Keratinocyte (primary cell): ENCODE measurements around the gene SKOR1. TPM values are rescaled to one million over a fixed set of nuclear protein-coding genes. Genes with fewer than 3 reads are reported as not detected.
A peak's percentile ranks its signal among the peaks of the same experiment; 100 is the strongest.

Source experiments
- DNase-seq: peaks from one replicate; pipeline ENCODE4 v3.0.0-alpha.2; 2011; ENCODE audit warnings: low read depth, missing footprints, low spot score
- FAIRE-seq: peaks from 2 replicates; lab custom pipeline; 2011; peaks lifted over from hg19 to GRCh38; lab: Jason Lieb, UNC
- H2AFZ ChIP-seq: 2 replicates; pipeline ENCODE4 v1.6.0; 2012; ENCODE audit warnings: low read length, control low read depth, inconsistent platforms; ENCODE audit not compliant: control insufficient read depth
- H3K27ac ChIP-seq: 2 replicates; pipeline ENCODE4 v1.5.1; 2011; ENCODE audit warnings: low read length; ENCODE audit not compliant: control insufficient read depth, insufficient read depth
- H3K27me3 ChIP-seq: 3 replicates; pipeline ENCODE4 v1.6.0; 2011; ENCODE audit warnings: low read length; ENCODE audit not compliant: control insufficient read depth, insufficient read depth; ENCODE audit errors: extremely low read depth
- H3K36me3 ChIP-seq, 2 experiments: 2 replicates in 1 of 2; 3 replicates in 1 of 2; pipeline ENCODE4 v1.5.1; 2011; ENCODE audit warnings: low read length in 2 of 2, mild to moderate bottlenecking in 1 of 2; ENCODE audit not compliant: control insufficient read depth in 2 of 2, insufficient read depth in 2 of 2; ENCODE audit errors: extremely low read depth in 1 of 2
- H3K4me1 ChIP-seq: 3 replicates; pipeline ENCODE4 v1.5.1; 2011; ENCODE audit warnings: low read length; ENCODE audit not compliant: control insufficient read depth, insufficient read depth; ENCODE audit errors: extremely low read depth
- H3K4me2 ChIP-seq: 3 replicates; pipeline ENCODE4 v1.6.0; 2011; ENCODE audit warnings: low read depth, low read length; ENCODE audit not compliant: control insufficient read depth, insufficient read depth; ENCODE audit errors: extremely low read depth
- H3K4me3 ChIP-seq, 3 experiments: fragments of 200-600 bp in 1 of 3; sonication (generic) in 1 of 3; 2 replicates in 2 of 3; 3 replicates in 1 of 3; pipeline ENCODE4 v1.5.1; 2011 to 2016; ENCODE audit warnings: low read length in 3 of 3, mild to moderate bottlenecking in 3 of 3, control low read depth in 2 of 3, inconsistent platforms in 1 of 3, low read depth in 1 of 3, mixed read lengths in 1 of 3, mixed run types in 1 of 3, moderate library complexity in 1 of 3; ENCODE audit not compliant: control insufficient read depth in 2 of 3, insufficient read depth in 2 of 3; ENCODE audit errors: extremely low read depth in 1 of 3
- H3K79me2 ChIP-seq: 2 replicates; pipeline ENCODE4 v1.6.0; 2012; ENCODE audit warnings: low read length; ENCODE audit not compliant: control insufficient read depth, insufficient read depth
- H3K9ac ChIP-seq: 3 replicates; pipeline ENCODE4 v1.6.0; 2011; ENCODE audit warnings: low read length; ENCODE audit not compliant: control insufficient read depth, insufficient read depth; ENCODE audit errors: extremely low read depth
- H3K9me1 ChIP-seq: 3 replicates; pipeline ENCODE4 v1.6.0; 2011; ENCODE audit warnings: low read length; ENCODE audit not compliant: control insufficient read depth, insufficient read depth; ENCODE audit errors: extremely low read depth
- H3K9me3 ChIP-seq: 2 replicates; pipeline ENCODE4 v1.5.1; 2012; ENCODE audit warnings: low read depth, low read length; ENCODE audit not compliant: control insufficient read depth
- H4K20me1 ChIP-seq: 3 replicates; pipeline ENCODE4 v1.6.0; 2011; ENCODE audit warnings: low read length; ENCODE audit not compliant: control insufficient read depth, insufficient read depth; ENCODE audit errors: extremely low read depth
- CTCF ChIP-seq, 3 experiments: IDR thresholded peaks in 1 of 3; conservative IDR thresholded peaks in 1 of 3; optimal IDR thresholded peaks in 1 of 3; 2 replicates in 2 of 3; 3 replicates in 1 of 3; pipeline versions ENCODE3 to v1.5.1; 2011; ENCODE audit warnings: low read length in 3 of 3, mild to moderate bottlenecking in 3 of 3, moderate library complexity in 2 of 3, control low read depth in 1 of 3, inconsistent platforms in 1 of 3; ENCODE audit not compliant: insufficient read depth in 2 of 3; ENCODE audit errors: extremely low read depth in 1 of 3
- EZH2 ChIP-seq: IDR thresholded peaks from one replicate; pipeline ENCODE4 v1.6.1; 2012; ENCODE audit warnings: inconsistent platforms, mild to moderate bottlenecking, low read length, moderate library complexity
- dilution Hi-C: fragments of 300-500 bp; cut with MboI; formaldehyde crosslinking; loops from one replicate; pipeline ENCODE4 v1.7.0; 2020; ENCODE audit warnings: low sequenced_read_pairs; ENCODE audit not compliant: extremely low pct_ligation_motif_present
- polyA plus RNA-seq, 5 experiments: library from polyadenylated mRNA; depleted of rRNA in 3 of 5; stranded (reverse) in 3 of 5; stranded (forward) in 1 of 5; unstranded in 1 of 5; fragments of >200 nt; gene quantifications; 1 replicate in 1 of 5; 2 replicates in 3 of 5; 3 replicates in 1 of 5; pipeline versions ENCODE4 v1.2.1 to v1.2.3, GENCODE V29; 2011 to 2012; ENCODE audit warnings: missing spikeins in 2 of 5, low read depth in 1 of 5, low replicate concordance in 1 of 5

Gene SKOR1
- polyA plus RNA-seq, 1 donor (not counting 4 experiments of a cell fraction or from before 2014, with no cell fraction given): 0.03 TPM

GRCh38 chr15:67829647-67830504 is 4.6 kb downstream of the SKOR1 start:
- Histone ChIP-seq H3K4me2 (no peak overlapping the region), H3K9me1 (no peaks in the 10 kb centered on the region), H3K36me3 (no peaks in the 10 kb centered on the region), H3K27ac (no peak overlapping the region), H2AFZ (no peak overlapping the region), H3K27me3 (peaks cover 97% of the 10 kb centered on the region), H3K9me3 (no peaks in the 10 kb centered on the region), H3K79me2 (no peaks in the 10 kb centered on the region), H3K9ac (no peak overlapping the region), H3K4me1 (peaks cover 18% of the 10 kb centered on the region), H3K4me3 (no peak overlapping the region), H4K20me1 (peaks cover 4% of the 10 kb centered on the region)
- TF ChIP-seq EZH2: peak; percentile 34
- no peak for TF ChIP-seq CTCF (optimal IDR thresholded peaks at IDR 0.05 in 1 of 3, IDR thresholded peaks at IDR 0.05 in 1 of 3, conservative IDR thresholded peaks at IDR 0.05 in 1 of 3; ENCODE audit: extremely low read depth in 1 of 3, insufficient read depth in 2 of 3, low read length in 3 of 3)
- FAIRE-seq (no peak), DNase-seq (no peak)
- dilution Hi-C loops: no loop called here

- no peak overlapping the region for H3K4me3 ChIP-seq
- FAIRE-seq (no peak), DNase-seq (no peak)
- H3K27me3 ChIP-seq: peaks cover 97% of the 10 kb centered on the region
- peaks cover 17% of the 10 kb centered on the region for H3K4me1 ChIP-seq
- no peaks in the 10 kb centered on the region for H3K9me1 ChIP-seq
- no peaks in the 10 kb centered on the region for H3K9me3 ChIP-seq
- H3K27ac ChIP-seq: no peak overlapping the region
- peaks cover under 1% of the 10 kb centered on the region for H4K20me1 ChIP-seq
- H3K9ac ChIP-seq: no peak overlapping the region
- no peaks in the 10 kb centered on the region for H3K79me2 ChIP-seq
- no peak overlapping the region for H3K4me2 ChIP-seq
- H3K36me3 ChIP-seq: no peaks in the 10 kb centered on the region
- no peak overlapping the region for H2AFZ ChIP-seq
- TF ChIP-seq EZH2 (no peak), CTCF (optimal IDR thresholded peaks at IDR 0.05 in 1 of 3, IDR thresholded peaks at IDR 0.05 in 1 of 3, conservative IDR thresholded peaks at IDR 0.05 in 1 of 3; ENCODE audit: extremely low read depth in 1 of 3, insufficient read depth in 2 of 3, low read length in 3 of 3) (no peak)
- dilution Hi-C loops: no loop called here
Measured at GRCh38 chr15:67831363-67831762, 6.1 kb downstream of the SKOR1 start.
